Stimulated activated CD8-positive, alpha-beta memory T cell treated with anti-CD3 and anti-CD28 coated beads, Interleukin-12 subunit alpha, Interleukin-12 subunit beta, amount 100 ng/mL, for 24 hours (primary cell): Measurements from ENCODE around the gene KMT2D.
A peak's percentile ranks its signal among the peaks of the same experiment; 100 is the strongest.

Experiments used
- DNase-seq: peaks from one replicate; pipeline ENCODE4 v3.0.0-alpha.2; 2020; ENCODE audit errors: extremely low read depth

KMT2D gene

GRCh38 chr12:49019443-49020324 lies 40.9 kb downstream of the KMT2D start:
- DNase-seq = no peak

GRCh38 chr12:49019120-49019430 lies 41.5 kb downstream of the KMT2D start:
- no peak for DNase-seq

- peak; percentile 90 for DNase-seq
These were observed 42.1 kb downstream of the KMT2D start, which contains the start of gene PRKAG1 for GRCh38 chr12:49018261-49019119. TSS of gene PRKAG1 (minus strand) at chr12:49018776. CDS start at chr12:49018740, 36 bp downstream.

GRCh38 chr12:49017891-49018260 lies 42.7 kb downstream of the KMT2D start:
- DNase-seq = no peak

- DNase-seq = no peak
These were observed 45.4 kb downstream of the KMT2D start for GRCh38 chr12:49015196-49015595.

GRCh38 chr12:49014547-49014946 lies 46.0 kb downstream of the KMT2D start:
- DNase-seq = no peak

DNA sequence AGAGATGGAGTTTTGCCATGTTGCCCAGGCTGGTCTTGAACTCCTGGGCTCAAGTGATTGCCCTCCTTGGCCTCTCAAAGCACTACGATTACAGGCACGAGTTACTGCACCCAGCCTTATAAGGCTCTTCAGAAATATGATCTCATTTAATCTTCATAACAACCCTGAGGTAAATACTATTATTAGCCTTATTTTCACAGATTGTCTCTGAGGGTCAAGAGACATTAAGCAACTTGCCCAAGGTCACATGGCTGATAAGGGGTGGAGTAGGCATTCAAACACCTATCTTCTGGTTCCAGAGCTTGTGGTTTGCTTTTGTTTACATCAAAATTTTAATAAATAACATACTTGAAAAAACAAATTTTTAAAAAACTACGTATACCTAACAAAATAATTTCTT lies 47.2 kb downstream of the KMT2D start:
- no peak for DNase-seq

DNA sequence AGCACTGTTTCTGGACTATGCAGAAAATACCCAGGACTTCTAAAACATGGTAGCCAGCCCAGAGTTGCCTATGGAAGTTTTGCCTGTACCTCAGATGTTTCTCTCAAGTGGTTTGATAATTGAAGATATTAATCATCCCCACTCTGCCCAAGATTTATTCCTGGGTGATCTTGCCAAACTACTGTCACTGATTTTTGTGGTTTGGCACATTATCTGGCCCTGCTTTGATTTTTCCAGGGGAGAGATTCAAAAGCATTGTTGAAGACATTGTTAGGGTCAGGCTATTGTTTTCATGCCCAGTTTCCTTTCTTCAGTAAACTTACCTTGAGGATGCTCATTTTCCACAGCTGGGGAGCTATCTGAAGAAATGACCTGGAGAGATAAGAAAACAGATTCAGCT lies 47.9 kb downstream of the KMT2D start:
- DNase-seq = no peak
